Right cardiac atrium (tissue), 5 donors: ENCODE results near the gene RNF103. TPM values are rescaled to one million over a fixed set of nuclear protein-coding genes. Genes with fewer than 3 reads are reported as not detected.

ENCODE experiments used
- ATAC-seq, 2 donors: fragments of 200-7000 bp; cut with Tn5 transposase; one replicate each; pipeline versions ENCODE4 v1.8.0 to v1.9.1; 2020; ENCODE audit warnings: moderate library complexity in 2 of 2, mild to moderate bottlenecking in 1 of 2
- DNase-seq, 3 donors: peaks; one replicate each; pipeline ENCODE4 v3.0.0-alpha.2; 2020
- H3K27ac ChIP-seq: one replicate; pipeline ENCODE4 v1.5.1; 2013; ENCODE audit warnings: mild to moderate bottlenecking, low read length, control low read depth, moderate library complexity
- H3K27me3 ChIP-seq: one replicate; pipeline ENCODE4 v1.6.1; 2013; ENCODE audit not compliant: control insufficient read depth, insufficient read depth
- H3K4me1 ChIP-seq: one replicate; pipeline ENCODE4 v1.6.1; 2013; ENCODE audit warnings: low read length; ENCODE audit not compliant: control insufficient read depth, insufficient read depth
- H3K4me3 ChIP-seq: one replicate; pipeline ENCODE4 v1.5.1; 2013; ENCODE audit warnings: low read length, control low read depth
- H3K9me3 ChIP-seq: one replicate; pipeline ENCODE4 v1.6.1; 2013; ENCODE audit warnings: low read length; ENCODE audit not compliant: control insufficient read depth
- WGBS: extraction: QIAGEN DNeasy Blood & Tissue Kit; methylation state at CpG from one replicate; pipeline ENCODE4 v1.1.7; 2013; 5-methylcytosine and 5-hydroxymethylcytosine counted together
- intact Hi-C, 4 donors: fragments of 100-400 bp; cut with DNase I; formaldehyde crosslinking; loops; one replicate each; pipeline versions ENCODE4 v1.11.0 to v1.14.0; 2022 to 2023
- polyA plus RNA-seq: library from polyadenylated mRNA; stranded (reverse); fragments of 200-250 nt; gene quantifications from one replicate; pipeline ENCODE4 v1.2.3, GENCODE V29; 2013
- total RNA-seq, 4 donors: library from RNA; stranded (reverse); fragmentation: NEBNext Ultra II Directional; extraction: Animal tissue kit (Norgen Biotek cat#: 25700); gene quantifications; one replicate each; pipeline ENCODE4 v1.2.1, GENCODE V29; 2021
- donor health status: healthy with polysubstance abuse.
- donor health status: DM: no; HTN: yes; CAD: no.
- donor health status: DM: no; HTN: no; CAD: no.
- donor health status: DM: no; HTN: yes; CAD: no; lungs with severe emphysema.
- donor health status: DM: yes; HTN: yes; CAD: no.

The RNF103 gene
- total and polyA plus RNA-seq, 5 donors: 37.1 to 46.2 (median 41.8) TPM

GRCh38 chr2:86624267-86624547 lies 542 bp upstream of the RNF103 start:
- intact Hi-C loops: loop anchor here in 2 of 4 donors (5.0 to 10.0 kb wide), 3 partner anchors 59 to 81 kb away; partner anchors contain the start of gene CHMP3 (in 2 of the 2)
- H3K27ac ChIP-seq: peak overlapping the region; percentile 81
- no peak for ATAC-seq
- DNase-seq: peak in 2 of 3 donors; percentile 31 to 35
- H3K4me1 ChIP-seq: no peaks in the 10 kb centered on the region
- H3K9me3 ChIP-seq: no peaks in the 10 kb centered on the region
- 77% methylated on average over 6 of the region's 6 CpGs for WGBS
- H3K27me3 ChIP-seq: no peaks in the 10 kb centered on the region
- H3K4me3 ChIP-seq: peak overlapping the region; percentile 82

- H3K4me3 ChIP-seq: peak overlapping the region; percentile 82
- intact Hi-C loops: loop anchor here in 2 of 4 donors (5.0 to 10.0 kb wide), 3 partner anchors 58 to 82 kb away; partner anchors contain the start of gene CHMP3 (in 2 of the 2)
- ATAC-seq: peak; percentile 44 to 78
- H3K27ac ChIP-seq: peak overlapping the region; percentile 97
- DNase-seq: peak; percentile 68 to 85 (median 84)
- no peaks in the 10 kb centered on the region for H3K9me3 ChIP-seq
- no peaks in the 10 kb centered on the region for H3K4me1 ChIP-seq
- WGBS: under 1% methylated on average over 56 of the region's 56 CpGs
- no peaks in the 10 kb centered on the region for H3K27me3 ChIP-seq
Observed at GRCh38 chr2:86623043-86623493, 597 bp downstream of the RNF103 start.

DNA sequence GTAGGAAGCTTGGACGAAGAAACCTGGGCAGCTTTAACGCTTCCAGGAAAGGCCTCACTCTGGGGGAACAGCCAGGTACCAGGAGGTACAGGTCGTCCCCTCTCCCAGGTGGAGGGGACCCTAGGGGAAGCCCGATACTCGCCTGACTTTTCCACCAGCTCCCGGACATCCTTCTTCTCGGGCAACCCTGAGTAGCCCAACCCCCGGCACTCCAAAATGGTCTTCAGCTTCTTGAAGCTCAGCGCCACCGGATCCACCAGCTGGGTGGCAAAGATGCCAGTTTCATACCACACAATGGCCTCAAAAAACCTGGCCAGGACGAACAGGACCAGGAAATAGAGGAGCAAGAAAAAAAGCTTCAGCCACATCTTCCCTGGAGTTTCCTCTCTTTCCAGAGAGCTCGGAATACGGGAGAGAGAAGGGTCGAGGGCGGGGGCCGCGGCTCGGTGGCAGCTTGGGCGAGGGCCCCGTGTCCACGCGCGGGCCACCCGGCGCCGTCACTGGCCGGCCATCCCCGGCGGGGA lies 1.1 kb downstream of the RNF103 start:
- intact Hi-C loops: loop anchor here in 2 of 4 donors (5.0 to 10.0 kb wide), 3 partner anchors 58 to 82 kb away; partner anchors contain the start of gene CHMP3 (in 2 of the 2)
- Histone ChIP-seq H3K27ac (peak overlapping the region; percentile 97), H3K4me1 (peaks cover 2% of the 10 kb centered on the region), H3K4me3 (peak overlapping the region; percentile 82), H3K9me3 (no peaks in the 10 kb centered on the region), H3K27me3 (no peaks in the 10 kb centered on the region)
- peak in 1 of 2 donors; percentile 14 for ATAC-seq
- DNase-seq: peak; percentile 57 to 77 (median 59)
- under 1% methylated on average over 29 of the region's 29 CpGs for WGBS

DNA sequence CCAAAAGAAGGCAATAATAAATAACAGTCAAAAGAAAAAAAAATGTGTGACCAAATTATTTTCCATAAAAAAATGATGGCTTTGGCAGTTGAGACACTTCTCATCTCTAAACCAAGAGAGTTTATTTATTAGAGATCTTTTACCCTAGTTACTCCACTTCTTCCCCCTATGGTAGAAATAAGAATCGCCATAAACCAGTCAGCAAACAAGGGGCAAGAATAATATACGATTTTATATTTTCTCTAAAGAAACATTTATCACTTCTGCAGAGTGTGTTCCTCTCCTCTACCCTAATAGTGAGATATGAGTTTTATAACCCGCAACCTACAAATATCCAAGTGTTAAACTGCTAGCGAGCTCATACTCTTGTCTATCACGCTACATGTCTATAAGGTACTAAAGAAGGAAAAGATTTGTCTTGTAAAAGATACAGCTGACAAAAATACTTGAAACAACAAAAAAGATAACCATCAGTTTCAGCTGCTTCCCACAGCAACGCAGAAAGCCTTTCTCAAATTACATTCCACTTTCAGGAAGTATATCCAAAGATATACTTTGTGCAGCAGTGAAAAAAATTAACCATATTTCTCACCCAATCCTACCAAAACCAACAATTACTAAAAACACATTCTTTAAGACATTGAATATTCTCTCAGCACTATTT lies 2.3 kb downstream of the RNF103 start:
- WGBS: 7% methylated on average over 6 of the region's 6 CpGs
- ATAC-seq (no peak), DNase-seq (no peak)
- peak overlapping the region; percentile 82 for H3K4me3 ChIP-seq
- intact Hi-C loops: loop anchor here in 2 of 4 donors (5.0 to 10.0 kb wide), 3 partner anchors 57 to 83 kb away; partner anchors contain the start of gene CHMP3 (in 2 of the 2)
- H3K27ac ChIP-seq: no peak overlapping the region
- H3K9me3 ChIP-seq: no peaks in the 10 kb centered on the region
- H3K27me3 ChIP-seq: no peaks in the 10 kb centered on the region
- H3K4me1 ChIP-seq: peaks cover 2% of the 10 kb centered on the region

GRCh38 chr2:86617738-86618137 lies 5.9 kb downstream of the RNF103 start:
- peak overlapping the region; percentile 27 for H3K27ac ChIP-seq
- peaks cover 4% of the 10 kb centered on the region for H3K4me1 ChIP-seq
- no peaks in the 10 kb centered on the region for H3K27me3 ChIP-seq
- no peaks in the 10 kb centered on the region for H3K9me3 ChIP-seq
- H3K4me3 ChIP-seq: no peak overlapping the region
- intact Hi-C loops: no loop called here
- ATAC-seq (no peak), DNase-seq (no peak)

DNA sequence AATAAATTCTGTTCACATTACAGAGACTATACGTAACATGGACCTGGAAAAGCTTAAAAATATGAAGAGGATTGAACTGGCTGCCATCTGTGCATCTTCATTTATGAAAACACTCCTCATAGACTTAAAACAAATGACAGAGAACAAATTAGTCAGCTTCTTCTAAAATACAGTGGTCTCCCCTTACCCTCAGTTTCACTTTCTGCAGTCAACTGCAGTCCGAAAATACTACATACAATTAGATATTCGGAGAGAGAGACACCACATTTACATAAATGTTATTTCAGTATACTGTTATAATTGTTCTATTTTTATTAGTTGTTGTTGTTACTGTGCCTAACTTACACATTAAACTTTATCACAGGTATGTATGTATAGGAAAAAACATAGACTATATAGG lies 6.5 kb downstream of the RNF103 start:
- no peak for ATAC-seq
- no peak overlapping the region for H3K27ac ChIP-seq
- 85% methylated on average over 3 of the region's 3 CpGs for WGBS
- no peaks in the 10 kb centered on the region for H3K27me3 ChIP-seq
- H3K4me3 ChIP-seq: no peak overlapping the region
- H3K9me3 ChIP-seq: no peaks in the 10 kb centered on the region
- DNase-seq: no peak
- H3K4me1 ChIP-seq: peaks cover 4% of the 10 kb centered on the region
- intact Hi-C loops: no loop called here

DNA sequence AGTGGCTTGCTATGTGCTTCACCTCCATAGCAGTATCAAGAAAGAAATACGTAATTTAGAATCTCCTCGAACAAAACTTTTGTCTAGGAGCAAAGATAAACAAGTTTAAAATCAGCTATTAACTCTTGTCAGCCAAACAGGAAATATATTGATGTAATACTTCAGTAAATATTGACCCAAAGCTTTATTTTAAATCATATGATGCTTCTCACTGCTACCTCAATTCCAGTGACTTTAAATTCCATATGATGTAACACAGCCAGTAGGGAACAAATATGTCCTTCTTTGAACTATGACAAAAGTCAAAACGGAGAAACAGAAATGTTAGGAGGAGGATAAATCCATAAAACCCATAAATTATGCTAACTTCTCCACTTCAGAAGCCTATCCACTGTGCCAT lies 7.2 kb downstream of the RNF103 start:
- 84% methylated on average over 3 of the region's 3 CpGs for WGBS
- DNase-seq: no peak
- no peak overlapping the region for H3K4me3 ChIP-seq
- H3K27me3 ChIP-seq: no peaks in the 10 kb centered on the region
- no peak overlapping the region for H3K27ac ChIP-seq
- intact Hi-C loops: no loop called here
- no peaks in the 10 kb centered on the region for H3K9me3 ChIP-seq
- no peak for ATAC-seq
- peaks cover 4% of the 10 kb centered on the region for H3K4me1 ChIP-seq

GRCh38 chr2:86615596-86615995 lies 8.1 kb downstream of the RNF103 start:
- H3K4me3 ChIP-seq: no peak overlapping the region
- intact Hi-C loops: no loop called here
- no peak for DNase-seq
- no peak for ATAC-seq
- H3K9me3 ChIP-seq: no peaks in the 10 kb centered on the region
- no peaks in the 10 kb centered on the region for H3K27me3 ChIP-seq
- no peak overlapping the region for H3K27ac ChIP-seq
- H3K4me1 ChIP-seq: peaks cover 4% of the 10 kb centered on the region

DNA sequence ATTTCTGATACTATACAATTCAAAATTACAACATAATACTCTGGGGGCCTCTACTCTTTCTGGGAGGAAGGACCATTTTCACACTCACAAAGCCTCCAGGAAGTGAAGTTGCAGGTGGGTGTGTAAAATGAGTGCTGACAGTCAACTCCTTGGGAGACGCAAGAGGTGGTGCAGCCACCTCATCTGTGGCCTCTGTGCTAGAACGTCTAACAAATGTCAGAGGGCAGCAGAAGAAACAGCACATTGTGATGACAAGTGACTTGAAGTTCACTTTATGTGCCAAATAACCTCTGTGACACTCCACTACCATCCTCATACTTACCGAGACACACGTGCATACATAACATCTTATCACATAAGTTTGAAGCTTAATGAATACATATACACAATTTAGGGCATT lies 10.2 kb downstream of the RNF103 start:
- Histone ChIP-seq H3K27ac (no peak overlapping the region), H3K4me1 (peaks cover 4% of the 10 kb centered on the region)
- ATAC-seq: no peak

GRCh38 chr2:86610871-86611270 lies 12.8 kb downstream of the RNF103 start:
- H3K4me3 ChIP-seq: no peak overlapping the region
- H3K4me1 ChIP-seq: peaks cover 2% of the 10 kb centered on the region
- no peak for DNase-seq
- no peaks in the 10 kb centered on the region for H3K9me3 ChIP-seq
- intact Hi-C loops: no loop called here
- 93% methylated on average over 1 of the region's 1 CpG for WGBS
- H3K27ac ChIP-seq: no peak overlapping the region
- no peak for ATAC-seq
- H3K27me3 ChIP-seq: no peaks in the 10 kb centered on the region

More for the DNA sequence above, 10.2 kb downstream of the RNF103 start:
- WGBS: 56% methylated on average over 4 of the region's 4 CpGs
- Histone ChIP-seq H3K27me3 (no peaks in the 10 kb centered on the region), H3K4me3 (no peak overlapping the region), H3K9me3 (no peaks in the 10 kb centered on the region)
- no peak for DNase-seq
- intact Hi-C loops: no loop called here

DNA sequence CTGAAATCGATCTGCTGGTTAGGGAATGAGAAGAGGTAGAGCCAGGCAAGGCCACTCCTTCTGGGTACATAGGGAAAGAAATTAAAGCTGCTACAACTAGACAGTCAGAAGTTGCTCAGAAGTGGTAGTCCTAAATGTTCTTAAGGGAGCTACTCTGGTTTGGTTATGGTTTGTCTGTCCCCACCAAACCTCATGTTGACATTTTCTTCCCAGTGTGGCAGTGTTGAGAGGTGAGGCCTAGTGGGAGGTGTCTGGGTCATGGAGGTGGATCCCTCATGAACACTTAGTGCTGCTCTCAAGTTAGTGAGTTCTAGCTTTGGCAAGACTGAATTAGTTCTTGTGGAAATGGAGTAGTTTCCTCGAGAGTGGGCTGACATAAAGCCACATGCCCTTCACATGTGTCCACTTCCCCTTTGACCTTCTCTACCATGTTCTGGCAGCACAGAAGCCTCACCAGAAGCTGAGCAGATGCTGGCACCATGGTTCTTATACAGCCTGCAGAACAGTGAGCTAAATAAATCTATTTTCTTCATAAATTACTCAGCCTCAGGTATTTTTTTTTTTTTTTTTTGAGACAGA lies 14.7 kb downstream of the RNF103 start:
- H3K9me3 ChIP-seq: no peaks in the 10 kb centered on the region
- 80% methylated on average over 2 of the region's 2 CpGs for WGBS
- H3K4me3 ChIP-seq: no peak overlapping the region
- ATAC-seq: no peak
- H3K27ac ChIP-seq: no peak overlapping the region
- H3K27me3 ChIP-seq: no peaks in the 10 kb centered on the region
- intact Hi-C loops: no loop called here
- H3K4me1 ChIP-seq: peaks cover 2% of the 10 kb centered on the region
- no peak for DNase-seq
